PC-3 (cell line): ENCODE data around the gene FAM53B. TPM values are rescaled to one million over a fixed set of nuclear protein-coding genes. Genes with fewer than 3 reads are reported as not detected.

ENCODE experiments used
- ATAC-seq: fragments of 200-7000 bp; cut with Tn5 transposase; 2 replicates; pipeline ENCODE4 v1.9.1; 2020; ENCODE audit warnings: mild to moderate bottlenecking, moderate library complexity
- BruUV-seq: library from RNA; stranded (reverse); fragments of 400-500 nt; replicated peaks from 2 replicates; lab custom pipeline; 2021; lab: Mats Ljungman, UMichigan
- CTCF ChIA-PET: fragments of 300-600 bp; sonication (Branson Sonifier 250); formaldehyde crosslinking; loops from one replicate; lab custom pipeline; 2022; ENCODE audit warnings: antibody characterized with exemption; lab: Charles Lee
- POLR2A ChIA-PET: fragments of 300-600 bp; sonication (Branson Sonifier 250); formaldehyde crosslinking; loops from one replicate; lab custom pipeline; 2022; ENCODE audit warnings: antibody characterized with exemption; ENCODE audit not compliant: unreplicated experiment; lab: Charles Lee
- DNase-seq: peaks from one replicate; pipeline ENCODE4 v3.0.0-alpha.2; 2015
- H2AFZ ChIP-seq: fragments of 300-600 bp; sonication (generic); 2 replicates; pipeline ENCODE4 v1.6.0; 2016; ENCODE audit warnings: antibody characterized with exemption, low read length
- H3F3A ChIP-seq: fragments of 300-600 bp; sonication (generic); one replicate; pipeline ENCODE4 v1.6.0; 2017; ENCODE audit warnings: antibody characterized with exemption, low read length, control low read depth, mild to moderate bottlenecking; ENCODE audit not compliant: unreplicated experiment
- H3K27ac ChIP-seq: fragments of 300-600 bp; sonication (generic); 2 replicates; pipeline ENCODE4 v1.5.1; 2016; ENCODE audit warnings: mild to moderate bottlenecking, low read length
- H3K27me3 ChIP-seq: fragments of 300-600 bp; sonication (generic); 2 replicates; pipeline ENCODE4 v1.6.1; 2016; ENCODE audit warnings: low read length, mixed read lengths
- H3K36me3 ChIP-seq: fragments of 300-600 bp; sonication (generic); 2 replicates; pipeline ENCODE4 v1.6.1; 2016; ENCODE audit warnings: low read depth, mixed run types, low read length, mixed read lengths
- H3K4me1 ChIP-seq: fragments of 300-600 bp; sonication (generic); 2 replicates; pipeline ENCODE4 v1.5.1; 2016; ENCODE audit warnings: low read length; ENCODE audit not compliant: insufficient read depth
- H3K4me2 ChIP-seq: fragments of 300-600 bp; sonication (generic); 2 replicates; pipeline ENCODE4 v1.6.0; 2016; ENCODE audit warnings: low read length
- H3K4me3 ChIP-seq: fragments of 300-600 bp; sonication (generic); 2 replicates; pipeline ENCODE4 v1.5.1; 2016; ENCODE audit warnings: mild to moderate bottlenecking, low read length, mixed read lengths
- H3K79me2 ChIP-seq: fragments of 300-600 bp; sonication (generic); 2 replicates; pipeline ENCODE4 v1.6.1; 2017; ENCODE audit warnings: low read length, mixed read lengths
- H3K9ac ChIP-seq: fragments of 300-600 bp; sonication (generic); 2 replicates; pipeline ENCODE4 v1.6.0; 2016; ENCODE audit warnings: mild to moderate bottlenecking, low read length
- H3K9me2 ChIP-seq: fragments of 300-600 bp; sonication (generic); replicated peaks from 2 replicates; pipeline ENCODE4 v1.6.1; 2016; ENCODE audit warnings: mixed run types, low read length, mixed read lengths
- H3K9me3 ChIP-seq: fragments of 300-600 bp; sonication (generic); 2 replicates; pipeline ENCODE4 v1.6.1; 2016; ENCODE audit warnings: low read length, mixed read lengths
- H4K20me1 ChIP-seq: fragments of 300-600 bp; sonication (generic); 2 replicates; pipeline ENCODE4 v1.6.1; 2016; ENCODE audit warnings: low read length, mixed read lengths
- CTCF ChIP-seq: fragments of 300-600 bp; sonication (generic); conservative IDR thresholded peaks from 2 replicates; pipeline ENCODE4 v1.5.1; 2017; ENCODE audit warnings: antibody characterized with exemption, low read depth, mild to moderate bottlenecking, low read length
- EZH2 ChIP-seq: fragments of 300-600 bp; sonication (generic); IDR thresholded peaks from one replicate; pipeline ENCODE4 v1.6.1; 2017; ENCODE audit warnings: antibody characterized with exemption, mild to moderate bottlenecking, low read length; ENCODE audit not compliant: unreplicated experiment
- EZH2phosphoT487 ChIP-seq: fragments of 300-600 bp; sonication (generic); IDR thresholded peaks from 2 replicates; pipeline ENCODE4 v1.6.1; 2018; ENCODE audit warnings: mild to moderate bottlenecking, antibody characterized with exemption, low read length, borderline replicate concordance
- intact Hi-C: fragments of 100-400 bp; cut with micrococcal nuclease; formaldehyde crosslinking; loops from 2 replicates; pipeline ENCODE4 v1.9.0; 2023
- total RNA-seq: library from RNA; depleted of rRNA; stranded (reverse); fragments of >200 nt; gene quantifications from 2 replicates; pipeline ENCODE4 v1.2.3, GENCODE V29; 2014

The FAM53B gene
- total RNA-seq, 1 experiment from 2014 or later, result 19.4 TPM

DNA sequence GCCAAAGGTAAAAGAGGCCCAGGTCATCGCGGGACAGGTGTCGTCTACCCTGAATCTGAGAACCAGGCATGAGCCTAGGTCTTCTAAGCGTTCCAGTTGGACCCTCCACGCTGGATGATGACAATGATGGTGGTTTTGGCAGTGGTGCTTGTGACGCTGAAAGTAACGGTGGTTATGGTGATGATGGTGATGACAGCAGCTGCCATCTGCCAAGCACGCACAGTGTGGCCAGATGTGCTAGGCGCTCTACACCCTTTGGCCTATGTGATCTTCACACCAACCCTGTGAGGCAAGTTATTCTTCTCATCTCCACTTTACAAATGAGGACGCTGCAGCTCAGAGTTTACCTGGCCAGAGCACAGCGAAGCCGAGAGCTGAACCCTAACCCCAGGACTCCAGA is 93.9 kb downstream of the FAM53B start:
- Histone ChIP-seq H3K27me3 (no peaks in the 10 kb centered on the region), H3K9me3 (no peaks in the 10 kb centered on the region), H3K4me2 (no peak overlapping the region), H3K4me1 (no peaks in the 10 kb centered on the region), H2AFZ (no peak overlapping the region), H3F3A (no peaks in the 10 kb centered on the region), H3K9me2 (no peaks in the 10 kb centered on the region), H3K36me3 (no peaks in the 10 kb centered on the region), H3K4me3 (no peak overlapping the region), H3K27ac (no peak overlapping the region), H4K20me1 (no peaks in the 10 kb centered on the region), H3K9ac (no peak overlapping the region), H3K79me2 (no peaks in the 10 kb centered on the region)
- DNase-seq (no peak), ATAC-seq (no peak)
- TF ChIP-seq EZH2phosphoT487, result no peak
- no peak for TF ChIP-seq CTCF
- no peak for TF ChIP-seq EZH2
- no TSS peak for BruUV-seq
- ChIA-PET POLR2A (no interaction called here), CTCF (no interaction called here)
- intact Hi-C loops, result no loop called here

- Histone ChIP-seq H3F3A (no peaks in the 10 kb centered on the region), H3K9me3 (no peaks in the 10 kb centered on the region), H4K20me1 (no peaks in the 10 kb centered on the region), H3K79me2 (no peaks in the 10 kb centered on the region), H2AFZ (no peak overlapping the region), H3K4me3 (no peak overlapping the region), H3K36me3 (no peaks in the 10 kb centered on the region), H3K27ac (no peak overlapping the region), H3K4me2 (no peak overlapping the region), H3K27me3 (no peaks in the 10 kb centered on the region), H3K9me2 (no peaks in the 10 kb centered on the region), H3K9ac (no peak overlapping the region), H3K4me1 (no peaks in the 10 kb centered on the region)
- intact Hi-C loops, result no loop called here
- DNase-seq (no peak), ATAC-seq (no peak)
- POLR2A ChIA-PET, result no interaction called here
- no TSS peak for BruUV-seq
- TF ChIP-seq EZH2, result no peak
- CTCF ChIA-PET, result no interaction called here
Measured at GRCh38 chr10:124649214-124649613, 95.0 kb downstream of the FAM53B start.

DNA sequence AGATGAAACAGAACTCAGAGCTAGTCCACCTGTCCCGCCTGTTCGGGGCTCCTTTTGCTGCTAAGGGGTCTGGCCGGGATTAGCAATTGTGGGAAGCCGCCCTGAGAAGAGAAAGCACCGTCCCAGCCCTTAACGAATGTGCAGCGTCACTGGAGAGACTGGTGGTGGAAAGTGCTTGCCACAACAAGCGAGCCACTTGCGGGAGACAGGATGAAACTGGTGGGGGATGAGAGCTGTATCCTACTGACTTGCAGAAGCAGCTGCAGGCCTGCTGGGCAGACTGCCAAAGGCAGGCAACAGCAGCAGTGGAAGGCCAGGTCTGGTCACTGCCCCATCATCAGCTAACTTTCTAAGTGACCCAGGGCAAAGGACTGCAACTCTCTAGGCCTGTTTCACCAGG is 95.4 kb downstream of the FAM53B start:
- H3K36me3 ChIP-seq, result no peaks in the 10 kb centered on the region
- DNase-seq (no peak), ATAC-seq (no peak)
- H3F3A ChIP-seq, result no peaks in the 10 kb centered on the region
- H4K20me1 ChIP-seq, result no peaks in the 10 kb centered on the region
- H3K9ac ChIP-seq, result no peak overlapping the region
- H3K4me3 ChIP-seq, result no peak overlapping the region
- H3K9me3 ChIP-seq, result no peaks in the 10 kb centered on the region
- no peak overlapping the region for H3K4me2 ChIP-seq
- H3K27me3 ChIP-seq, result no peaks in the 10 kb centered on the region
- intact Hi-C loops, result no loop called here
- H3K27ac ChIP-seq, result no peak overlapping the region
- no peaks in the 10 kb centered on the region for H3K4me1 ChIP-seq
- H3K9me2 ChIP-seq, result no peaks in the 10 kb centered on the region
- CTCF ChIA-PET, result no interaction called here
- no TSS peak for BruUV-seq
- TF ChIP-seq EZH2, result no peak
- no peak for TF ChIP-seq CTCF
- TF ChIP-seq EZH2phosphoT487, result no peak
- no peak overlapping the region for H2AFZ ChIP-seq
- no peaks in the 10 kb centered on the region for H3K79me2 ChIP-seq
- POLR2A ChIA-PET, result no interaction called here
